Transverse colon (tissue), 4 donors: ENCODE measurements around the gene UBC. TPM values are rescaled to one million over a fixed set of nuclear protein-coding genes. Genes with fewer than 3 reads are reported as not detected.

Source experiments
- DNase-seq: peaks from one replicate; pipeline ENCODE4 v3.0.0-alpha.2; 2019
- H3K27ac ChIP-seq, 4 donors: fragments of 200-600 bp; sonication (generic); 2 replicates each; pipeline ENCODE4 v1.5.1; 2016 to 2018; ENCODE audit warnings: inconsistent platforms in 4 of 4
- H3K27me3 ChIP-seq: fragments of 200-600 bp; sonication (generic); 2 replicates; pipeline ENCODE4 v1.5.1; 2017; ENCODE audit warnings: inconsistent platforms
- H3K36me3 ChIP-seq, 4 donors: fragments of 200-600 bp; sonication (generic); 2 replicates each; pipeline ENCODE4 v1.5.1; 2017 to 2019; ENCODE audit warnings: inconsistent platforms in 4 of 4
- H3K4me1 ChIP-seq, 4 donors: fragments of 200-600 bp; sonication (generic); 2 replicates each; pipeline ENCODE4 v1.5.1; 2017 to 2020; ENCODE audit warnings: inconsistent platforms in 4 of 4
- H3K4me3 ChIP-seq, 4 donors: fragments of 200-600 bp; sonication (generic); 1 replicate in 1 of 4; 2 replicates in 3 of 4; pipeline versions ENCODE4 v1.5.1 to v1.6.1; 2017 to 2019; ENCODE audit warnings: inconsistent platforms in 4 of 4
- H3K9me3 ChIP-seq, 2 donors: fragments of 200-600 bp; sonication (generic); 2 replicates each; pipeline ENCODE4 v1.5.1; 2017 to 2019; ENCODE audit warnings: inconsistent platforms in 2 of 2
- CTCF ChIP-seq, 5 experiments: fragments of 200-600 bp in 3 of 5; fragments of 450-650 bp in 2 of 5; sonication (generic) in 3 of 5; IDR thresholded peaks; 1 replicate in 2 of 5; 2 replicates in 3 of 5; pipeline ENCODE4 v1.5.1; 2016 to 2017; ENCODE audit warnings: antibody characterized with exemption in 5 of 5, inconsistent platforms in 3 of 5, mild to moderate bottlenecking in 2 of 5, moderate library complexity in 1 of 5
- EP300 ChIP-seq: sonication (generic); formaldehyde crosslinking; IDR thresholded peaks from one replicate; pipeline ENCODE4 v1.6.1; 2017; ENCODE audit warnings: antibody characterized with exemption, low read depth
- POLR2A ChIP-seq: fragments of 450-650 bp; IDR thresholded peaks from one replicate; pipeline ENCODE4 v1.6.1; 2016; ENCODE audit warnings: antibody characterized with exemption, mild to moderate bottlenecking, moderate library complexity
- POLR2AphosphoS5 ChIP-seq, 3 donors: sonication (generic); formaldehyde crosslinking; IDR thresholded peaks; one replicate each; pipeline ENCODE4 v1.6.1; 2016; ENCODE audit warnings: antibody characterized with exemption in 3 of 3
- WGBS, 2 donors: methylation state at CpG; one replicate each; pipeline ENCODE4 v1.1.5; 2018; ENCODE audit warnings: low coverage in 1 of 2; 5-methylcytosine and 5-hydroxymethylcytosine counted together
- in situ Hi-C, 4 donors: fragments of 200-750 bp; cut with MboI; loops; one replicate each; pipeline versions ENCODE4 v1.15.0 to v1.15.1; 2017; ENCODE audit warnings: low sequenced_read_pairs in 3 of 4, low pct_ligation_motif_present in 1 of 4, low pct_unique_long_range_greater_than_20kb in 1 of 4
- intact Hi-C: fragments of 100-400 bp; cut with DNase I; formaldehyde crosslinking; loops from one replicate; pipeline ENCODE4 v1.15.1; 2023; ENCODE audit warnings: low total_unique reads
- total RNA-seq, 4 donors: library from RNA; depleted of rRNA; stranded (reverse); fragments of >200 nt; gene quantifications; one replicate each; pipeline ENCODE4 v1.1.0, GENCODE V29; 2016

Gene UBC
- total RNA-seq, 4 donors from 2014 or later = 1,242 to 1,580 (median 1,406) TPM

- H3K27ac ChIP-seq = no peak overlapping the region
- 54 to 64% methylated on average over 4 to 6 of the region's 6 CpGs for WGBS, 2 donors
Measured at GRCh38 chr12:124867401-124867930, 47.0 kb downstream of the UBC start.

GRCh38 chr12:124866883-124867400 lies 47.5 kb downstream of the UBC start:
- peaks cover 3 to 26% (median 14%) of the 10 kb centered on the region in 4 donors for H3K4me1 ChIP-seq
- H3K27me3 ChIP-seq = no peaks in the 10 kb centered on the region
- no peak overlapping the region for H3K27ac ChIP-seq
- DNase-seq = no peak
- no peaks in the 10 kb centered on the region for H3K9me3 ChIP-seq
- intact Hi-C loops = no loop called here
- in situ Hi-C loops = no loop called here
- WGBS, 2 donors = 88 to 100% methylated on average over 6 to 9 of the region's 9 CpGs
- no peak overlapping the region for H3K4me3 ChIP-seq
- no peaks in the 10 kb centered on the region for H3K36me3 ChIP-seq
- TF ChIP-seq POLR2A (no peak), EP300 (no peak), POLR2AphosphoS5 (IDR thresholded peaks at IDR 0.05) (no peak)

More at GRCh38 chr12:124867401-124867930, 47.0 kb downstream of the UBC start:
- no peaks in the 10 kb centered on the region for H3K36me3 ChIP-seq
- peaks cover 3 to 21% (median 14%) of the 10 kb centered on the region in 4 donors for H3K4me1 ChIP-seq
- TF ChIP-seq EP300 (no peak), POLR2A (no peak), CTCF (IDR thresholded peaks at IDR 0.05) (no peak), POLR2AphosphoS5 (IDR thresholded peaks at IDR 0.05) (no peak)
- intact Hi-C loops (no loop called here), in situ Hi-C loops (no loop called here)
- no peaks in the 10 kb centered on the region for H3K27me3 ChIP-seq
- no peaks in the 10 kb centered on the region for H3K9me3 ChIP-seq
- H3K4me3 ChIP-seq = no peak overlapping the region
- DNase-seq = peak; percentile 20

GRCh38 chr12:124866195-124866882 lies 48.1 kb downstream of the UBC start:
- WGBS, 2 donors = 85 to 93% methylated on average over 9 to 10 of the region's 10 CpGs
- TF ChIP-seq POLR2AphosphoS5 (IDR thresholded peaks at IDR 0.05) = no peak
- no peak for TF ChIP-seq EP300
- TF ChIP-seq CTCF (IDR thresholded peaks at IDR 0.05) = no peak
- TF ChIP-seq POLR2A = no peak
- intact Hi-C loops = no loop called here
- Histone ChIP-seq H3K27ac (no peak overlapping the region), H3K4me1 (peaks cover 3 to 32% (median 14%) of the 10 kb centered on the region in 4 donors), H3K9me3 (no peaks in the 10 kb centered on the region), H3K4me3 (no peak overlapping the region), H3K27me3 (no peaks in the 10 kb centered on the region), H3K36me3 (no peaks in the 10 kb centered on the region)
- DNase-seq = no peak
- in situ Hi-C loops = no loop called here

- intact Hi-C loops (no loop called here), in situ Hi-C loops (no loop called here)
- Histone ChIP-seq H3K27me3 (no peaks in the 10 kb centered on the region), H3K36me3 (no peaks in the 10 kb centered on the region), H3K4me3 (no peak overlapping the region), H3K4me1 (peaks cover 3 to 34% (median 14%) of the 10 kb centered on the region in 4 donors), H3K9me3 (no peaks in the 10 kb centered on the region), H3K27ac (no peak overlapping the region)
- DNase-seq = no peak
- WGBS, 2 donors = 73% methylated on average over 7 of the region's 7 CpGs; no CpG with 5 or more reads in 1 of the 2 donors
- TF ChIP-seq POLR2A (no peak), POLR2AphosphoS5 (IDR thresholded peaks at IDR 0.05) (no peak), CTCF (IDR thresholded peaks at IDR 0.05) (no peak), EP300 (no peak)
Measured at GRCh38 chr12:124865728-124866127, 48.7 kb downstream of the UBC start.
